HT1080 (cell line): Measurements from ENCODE around the gene ACKR3. TPM values are rescaled to one million over a fixed set of nuclear protein-coding genes. Genes with fewer than 3 reads are reported as not detected.

Experiments used
- DNase-seq: peaks from one replicate; pipeline ENCODE4 v3.0.0-alpha.2; 2015; ENCODE audit warnings: low read depth
- total RNA-seq: library from RNA; depleted of rRNA; stranded (reverse); fragments of >200 nt; shearing (Covaris generic); gene quantifications from 2 replicates; pipeline ENCODE4 v1.2.3, GENCODE V29; 2014

Gene ACKR3
- total RNA-seq, 1 experiment from 2014 or later, result not detected

DNA sequence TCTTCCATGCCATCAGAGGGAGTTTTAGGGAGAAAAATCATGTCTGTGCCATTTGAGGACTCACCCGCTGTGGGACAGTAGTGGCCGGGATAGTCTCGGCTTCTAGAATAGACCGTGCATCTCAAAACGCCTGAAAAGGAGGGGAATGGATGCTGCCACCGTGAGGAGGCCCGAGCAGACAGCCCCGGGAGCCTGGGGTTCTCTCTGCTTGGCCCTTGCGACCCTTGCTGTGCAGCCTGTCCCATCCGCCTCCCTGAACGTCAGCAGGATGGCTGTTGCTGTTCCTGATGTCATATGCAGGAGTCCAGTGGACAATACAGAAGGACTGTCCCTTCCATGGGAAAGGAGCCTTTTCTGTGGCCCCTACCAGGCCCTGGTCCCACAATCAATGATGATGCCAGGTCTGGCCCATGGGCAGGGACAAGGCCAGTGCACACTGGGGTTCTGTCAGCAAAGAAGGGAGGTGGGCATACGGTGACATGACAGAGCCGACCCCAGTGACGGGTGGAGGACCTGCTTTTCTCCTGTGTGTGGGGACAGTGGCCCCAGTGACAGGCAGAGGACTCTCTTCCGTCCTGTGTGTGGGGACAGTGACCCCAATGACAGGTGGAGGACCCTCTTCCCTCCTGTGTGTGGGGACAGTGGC lies 58.8 kb downstream of the ACKR3 start:
- DNase-seq, result no peak

DNA sequence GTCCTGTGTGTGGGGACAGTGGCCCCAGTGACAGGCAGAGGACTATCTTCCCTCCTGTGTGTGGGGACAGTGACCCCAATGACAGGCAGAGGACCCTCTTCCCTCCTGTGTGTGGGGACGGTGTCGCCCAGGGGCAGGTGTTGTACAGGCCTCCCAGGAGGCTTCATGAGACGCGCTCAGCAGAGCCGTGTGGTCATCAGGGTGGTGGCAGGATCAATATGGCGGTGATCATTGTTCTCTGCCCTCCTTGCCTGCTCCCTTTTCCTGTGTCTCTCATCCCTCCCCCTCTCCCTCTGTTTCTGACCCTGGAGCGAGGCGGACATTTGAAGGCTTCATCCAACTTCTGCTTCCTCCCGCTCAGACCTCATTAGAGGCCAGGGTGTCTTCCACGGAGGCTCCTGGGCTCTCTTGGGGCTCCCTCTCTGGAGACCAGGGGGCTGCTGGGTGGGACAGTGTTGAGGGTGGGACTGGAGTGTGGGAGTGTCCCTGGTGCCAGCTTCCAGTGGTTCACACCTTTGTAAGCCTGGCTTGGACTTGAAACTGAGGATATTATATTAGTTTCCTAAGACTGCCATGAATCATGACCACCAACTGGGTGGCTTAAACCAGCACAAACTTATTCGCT lies 59.5 kb downstream of the ACKR3 start:
- DNase-seq, result no peak

DNA sequence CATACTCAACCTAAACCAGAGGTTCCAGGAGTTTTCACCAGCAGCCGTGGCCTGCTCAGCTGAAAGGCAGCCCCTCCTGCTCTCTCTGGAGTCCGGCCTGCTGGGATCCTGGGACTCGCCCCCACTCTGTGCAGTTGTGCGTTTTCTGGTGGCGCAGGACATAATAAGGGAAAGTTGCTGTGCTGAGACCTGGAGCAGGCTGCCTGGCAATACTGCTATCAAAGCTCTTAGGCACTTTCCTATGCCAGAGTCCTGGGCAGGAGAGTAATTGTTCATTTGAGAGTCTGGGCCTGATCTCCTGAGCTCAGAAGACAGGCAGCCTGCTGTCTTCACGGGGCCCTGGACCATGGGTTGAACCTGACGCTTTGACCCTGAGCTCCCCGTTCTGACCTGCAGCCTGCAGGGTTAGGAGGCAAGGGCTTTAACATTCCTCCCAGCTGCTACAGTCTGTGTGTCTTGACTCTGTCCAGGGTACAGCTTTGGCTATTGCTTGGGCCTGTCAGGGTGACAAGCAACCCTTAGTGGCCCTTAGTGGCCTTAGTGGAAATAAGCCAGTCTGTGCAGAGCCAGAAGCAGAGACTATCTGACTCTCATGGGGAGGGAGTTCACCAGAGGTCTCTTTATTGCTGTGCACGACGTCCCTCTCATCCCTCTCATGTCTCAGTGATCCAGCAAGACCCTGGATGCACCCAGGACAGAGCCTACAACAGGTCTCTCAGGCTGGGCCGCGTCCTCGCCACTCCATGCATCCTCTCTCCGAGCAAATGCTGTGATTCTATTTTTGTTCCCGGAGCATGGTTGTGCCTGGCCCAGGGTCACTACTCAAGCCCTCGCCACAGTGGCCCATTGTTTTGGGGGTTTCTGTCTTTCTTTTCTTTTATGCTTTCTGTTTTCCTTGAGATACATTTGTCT lies 60.6 kb downstream of the ACKR3 start:
- no peak for DNase-seq

DNA sequence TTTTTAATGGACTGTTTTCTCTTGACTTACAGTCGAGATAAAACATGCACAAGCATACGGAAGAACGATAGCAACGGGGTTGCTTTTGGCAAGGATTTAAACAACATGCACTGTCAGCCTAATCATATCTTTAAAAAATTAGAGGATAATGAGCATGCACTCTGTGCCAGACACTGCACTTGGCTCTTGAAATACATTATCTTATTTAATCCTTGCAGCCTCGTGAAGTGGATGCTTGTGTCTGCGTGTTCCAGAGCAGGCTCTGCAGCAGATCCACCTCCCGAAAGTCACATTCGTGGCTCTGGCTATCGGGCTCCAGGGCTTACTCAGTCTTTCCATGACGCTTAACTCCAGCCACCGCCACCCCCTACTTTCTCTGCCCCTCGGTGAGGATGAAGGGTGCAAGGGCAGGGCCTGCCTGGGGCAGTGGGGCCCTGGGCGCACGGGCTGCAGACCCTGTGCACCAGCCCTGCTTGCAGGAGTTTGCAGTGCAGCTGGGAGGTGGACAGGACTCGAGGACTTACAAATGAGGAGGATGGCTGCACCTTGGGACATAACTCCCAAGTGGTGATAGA lies 61.7 kb downstream of the ACKR3 start:
- no peak for DNase-seq

DNA sequence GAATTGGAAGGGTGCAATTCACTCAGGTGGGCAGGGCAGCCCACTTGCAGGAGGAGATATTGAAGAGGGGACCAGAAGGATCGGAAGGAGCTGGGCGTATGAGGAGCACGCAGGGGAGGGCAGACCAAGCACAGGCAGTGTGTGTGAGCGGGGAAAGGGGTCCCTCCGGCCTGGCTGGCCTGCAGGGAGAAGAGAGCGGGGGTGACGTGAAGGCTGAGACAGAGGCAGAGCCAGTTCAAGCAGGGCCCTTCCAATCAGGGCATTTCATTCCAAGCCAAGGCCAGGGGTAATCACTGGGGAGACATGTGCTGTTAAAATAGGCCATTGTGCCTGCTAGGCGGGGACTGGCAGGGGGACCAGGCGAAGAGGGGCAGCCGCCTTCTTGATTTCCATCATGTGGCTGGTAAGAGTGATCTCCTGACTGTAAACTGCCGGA lies 62.2 kb downstream of the ACKR3 start:
- no peak for DNase-seq
